ENCODE measurements around the gene TYW3. TPM values are rescaled to one million over a fixed set of nuclear protein-coding genes. Genes with fewer than 3 reads are reported as not detected.
"Not testable (repeated sequence)": the region's sequence is repeated elsewhere in the genome, so short reads cannot be mapped to it uniquely, and the experiment has no call there.

TYW3 gene
- total RNA-seq, 4 donors from 2014 or later = 11.1 to 14.6 (median 13.3) TPM

GRCh38 chr1:74748960-74749359 lies 16.0 kb downstream of the TYW3 start:
- Histone ChIP-seq H3K4me1 (no peaks in the 10 kb centered on the region), H3K27me3 (no peaks in the 10 kb centered on the region), H3K36me3 (peaks cover 0 to 95% (median 8%) of the 10 kb centered on the region in 3 donors), H3K9me3 (no peaks in the 10 kb centered on the region), H3K27ac (no peak overlapping the region), H3K4me3 (no peak overlapping the region)
- DNase-seq (ENCODE audit: low spot score in 2 of 2) = no peak
- TF ChIP-seq POLR2A (IDR thresholded peaks at IDR 0.05) = no peak
- TF ChIP-seq CTCF (IDR thresholded peaks at IDR 0.05) = no peak
- no peak for TF ChIP-seq EP300 (IDR thresholded peaks at IDR 0.05)
- WGBS, 2 donors = 91 to 96% methylated on average over 1 of the region's 1 CpG

GRCh38 chr1:74753104-74753503 lies 20.2 kb downstream of the TYW3 start:
- Histone ChIP-seq H3K9me3 (no peaks in the 10 kb centered on the region), H3K4me3 (no peak overlapping the region), H3K27me3 (no peaks in the 10 kb centered on the region), H3K27ac (no peak overlapping the region), H3K36me3 (peaks cover 0 to 97% (median 11%) of the 10 kb centered on the region in 3 donors), H3K4me1 (no peaks in the 10 kb centered on the region)
- WGBS, 2 donors = 49 to 55% methylated on average over 2 of the region's 2 CpGs
- TF ChIP-seq POLR2A (IDR thresholded peaks at IDR 0.05) = no peak
- TF ChIP-seq CTCF (IDR thresholded peaks at IDR 0.05) = no peak
- TF ChIP-seq EP300 (IDR thresholded peaks at IDR 0.05) = no peak
- no peak for DNase-seq (ENCODE audit: low spot score in 2 of 2)

GRCh38 chr1:74755475-74755874 lies 22.5 kb downstream of the TYW3 start:
- Histone ChIP-seq H3K9me3 (no peaks in the 10 kb centered on the region), H3K4me3 (no peak overlapping the region), H3K27me3 (no peaks in the 10 kb centered on the region), H3K36me3 (peaks cover 0 to 90% (median 11%) of the 10 kb centered on the region in 3 donors), H3K27ac (no peak overlapping the region), H3K4me1 (no peaks in the 10 kb centered on the region)
- TF ChIP-seq EP300 (IDR thresholded peaks at IDR 0.05) (no peak), CTCF (IDR thresholded peaks at IDR 0.05) (no peak), POLR2A (IDR thresholded peaks at IDR 0.05) (no peak)
- no peak for DNase-seq (ENCODE audit: low spot score in 2 of 2)

- WGBS, 2 donors = 88 to 97% methylated on average over 2 of the region's 2 CpGs
- not testable (repeated sequence) for H3K4me1 ChIP-seq; DNase-seq (ENCODE audit: low spot score in 2 of 2); H3K9me3 ChIP-seq; H3K4me3 ChIP-seq; H3K27ac ChIP-seq; H3K27me3 ChIP-seq
- H3K36me3 ChIP-seq = peaks cover under 1 to 86% (median 11%) of the 10 kb centered on the region in 3 donors
Observed at GRCh38 chr1:74756650-74757049, 23.7 kb downstream of the TYW3 start.

- TF ChIP-seq POLR2A (IDR thresholded peaks at IDR 0.05) (no peak), EP300 (IDR thresholded peaks at IDR 0.05) (no peak), CTCF (IDR thresholded peaks at IDR 0.05) (no peak)
- WGBS, 2 donors = 84 to 89% methylated on average over 4 of the region's 4 CpGs
- H3K27ac ChIP-seq = no peak overlapping the region
- DNase-seq (ENCODE audit: low spot score in 2 of 2) = no peak
- H3K4me1 ChIP-seq = no peaks in the 10 kb centered on the region
- H3K9me3 ChIP-seq = no peaks in the 10 kb centered on the region
- peaks cover 0 to 54% (median 2%) of the 10 kb centered on the region in 3 donors for H3K36me3 ChIP-seq
- no peaks in the 10 kb centered on the region for H3K27me3 ChIP-seq
- H3K4me3 ChIP-seq = no peak overlapping the region
Observed at GRCh38 chr1:74763807-74764206, 30.9 kb downstream of the TYW3 start.

- Histone ChIP-seq H3K4me1 (no peaks in the 10 kb centered on the region), H3K27ac (no peak overlapping the region), H3K36me3 (peaks cover 0 to 32% (median 2%) of the 10 kb centered on the region in 3 donors), H3K27me3 (no peaks in the 10 kb centered on the region), H3K9me3 (no peaks in the 10 kb centered on the region), H3K4me3 (no peak overlapping the region)
- 76 to 77% methylated on average over 2 of the region's 2 CpGs for WGBS, 2 donors
- no peak for DNase-seq (ENCODE audit: low spot score in 2 of 2)
- no peak for TF ChIP-seq CTCF (IDR thresholded peaks at IDR 0.05)
- TF ChIP-seq EP300 (IDR thresholded peaks at IDR 0.05) = no peak
- no peak for TF ChIP-seq POLR2A (IDR thresholded peaks at IDR 0.05)
Observed at GRCh38 chr1:74766579-74766978, 33.6 kb downstream of the TYW3 start.

Measured in tibial nerve (tissue), 4 donors.